Activated CD8-positive, alpha-beta memory T cell treated with anti-CD3 and anti-CD28 coated beads for 48 hours (primary cell): ENCODE results near the gene MISFA.
"Not testable (repeated sequence)": the region's sequence is repeated elsewhere in the genome, so short reads cannot be mapped to it uniquely, and the experiment has no call there.

Source experiments
- DNase-seq, 3 experiments: peaks; one replicate each; pipeline ENCODE4 v3.0.0-alpha.2; 2020; ENCODE audit warnings: low read depth in 2 of 3, low spot score in 2 of 3

Gene MISFA

GRCh38 chr11:18617688-18618341 is 18.2 kb downstream of the MISFA start:
- no peak for DNase-seq

- no peak for DNase-seq
Observed at GRCh38 chr11:18618342-18619025, 18.9 kb downstream of the MISFA start.

- no peak for DNase-seq
Observed at GRCh38 chr11:18623707-18624106, 24.1 kb downstream of the MISFA start.

- DNase-seq: no peak
Observed at GRCh38 chr11:18624161-18624560, 24.6 kb downstream of the MISFA start.

GRCh38 chr11:18632841-18633240 is 33.3 kb downstream of the MISFA start:
- no peak for DNase-seq

GRCh38 chr11:18633256-18634139 is 33.9 kb downstream of the MISFA start:
- no peak for DNase-seq

GRCh38 chr11:18634140-18635032 is 34.8 kb downstream of the MISFA start, which contains the start of gene SPTY2D1:
SPTY2D1 (minus strand) TSS chr11:18634342; CDS start chr11:18634257, 85 bp downstream.
- DNase-seq: peak; percentile 92 to 95 (median 93)

GRCh38 chr11:18641677-18642076 is 42.1 kb downstream of the MISFA start:
- DNase-seq: no peak

- not testable (repeated sequence) for DNase-seq
Observed at GRCh38 chr11:18643034-18643433, 43.4 kb downstream of the MISFA start.

GRCh38 chr11:18650353-18650752 is 50.8 kb downstream of the MISFA start:
- no peak for DNase-seq

GRCh38 chr11:18650859-18651557 is 51.4 kb downstream of the MISFA start:
- peak in 1 of 3 experiments; percentile 20 for DNase-seq
